GM13977 (cell line): ENCODE results near the gene GSKIP.
A peak's percentile ranks its signal among the peaks of the same experiment; 100 is the strongest.

Source experiments
- DNase-seq: peaks from one replicate; pipeline ENCODE4 v3.0.0; 2012; ENCODE audit warnings: low spot score
- in situ Hi-C: fragments of 300-500 bp; cut with MboI; formaldehyde crosslinking; loops from one replicate; pipeline ENCODE4 v1.12.0; 2022; ENCODE audit warnings: low sequenced_read_pairs, low pct_unique_long_range_greater_than_20kb, mixed read lengths, inconsistent platforms; ENCODE audit not compliant: unreplicated experiment
- TF ChIP-seq, protein P1 (sequence below): IDR thresholded peaks from 2 replicates; pipeline ENCODE4 v1.5.1; 2012; ENCODE audit warnings: mild to moderate bottlenecking, control low read depth; ENCODE audit not compliant: insufficient read depth; ENCODE audit errors: extremely low read depth, missing control alignments

The GSKIP gene

DNA sequence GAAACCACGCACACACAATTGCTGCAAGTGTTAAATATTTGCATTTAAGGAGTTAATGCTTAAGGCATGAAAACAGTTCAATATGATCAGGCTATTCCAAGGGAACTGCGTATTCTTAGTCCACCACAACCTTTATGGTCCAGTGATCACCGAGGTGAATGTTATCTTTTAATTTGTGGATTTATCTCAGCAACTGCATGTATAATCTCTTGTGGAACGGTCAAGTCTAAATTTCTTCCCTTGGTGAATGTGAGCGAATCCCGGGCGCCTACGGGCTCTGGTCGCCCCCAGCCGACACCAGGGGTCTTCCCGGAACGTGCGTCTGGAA is 27.6 kb downstream of the GSKIP start:
- TF ChIP-seq, protein P1, sequence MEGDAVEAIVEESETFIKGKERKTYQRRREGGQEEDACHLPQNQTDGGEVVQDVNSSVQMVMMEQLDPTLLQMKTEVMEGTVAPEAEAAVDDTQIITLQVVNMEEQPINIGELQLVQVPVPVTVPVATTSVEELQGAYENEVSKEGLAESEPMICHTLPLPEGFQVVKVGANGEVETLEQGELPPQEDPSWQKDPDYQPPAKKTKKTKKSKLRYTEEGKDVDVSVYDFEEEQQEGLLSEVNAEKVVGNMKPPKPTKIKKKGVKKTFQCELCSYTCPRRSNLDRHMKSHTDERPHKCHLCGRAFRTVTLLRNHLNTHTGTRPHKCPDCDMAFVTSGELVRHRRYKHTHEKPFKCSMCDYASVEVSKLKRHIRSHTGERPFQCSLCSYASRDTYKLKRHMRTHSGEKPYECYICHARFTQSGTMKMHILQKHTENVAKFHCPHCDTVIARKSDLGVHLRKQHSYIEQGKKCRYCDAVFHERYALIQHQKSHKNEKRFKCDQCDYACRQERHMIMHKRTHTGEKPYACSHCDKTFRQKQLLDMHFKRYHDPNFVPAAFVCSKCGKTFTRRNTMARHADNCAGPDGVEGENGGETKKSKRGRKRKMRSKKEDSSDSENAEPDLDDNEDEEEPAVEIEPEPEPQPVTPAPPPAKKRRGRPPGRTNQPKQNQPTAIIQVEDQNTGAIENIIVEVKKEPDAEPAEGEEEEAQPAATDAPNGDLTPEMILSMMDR: no peak
- DNase-seq: no peak
- in situ Hi-C loops: no loop called here

DNA sequence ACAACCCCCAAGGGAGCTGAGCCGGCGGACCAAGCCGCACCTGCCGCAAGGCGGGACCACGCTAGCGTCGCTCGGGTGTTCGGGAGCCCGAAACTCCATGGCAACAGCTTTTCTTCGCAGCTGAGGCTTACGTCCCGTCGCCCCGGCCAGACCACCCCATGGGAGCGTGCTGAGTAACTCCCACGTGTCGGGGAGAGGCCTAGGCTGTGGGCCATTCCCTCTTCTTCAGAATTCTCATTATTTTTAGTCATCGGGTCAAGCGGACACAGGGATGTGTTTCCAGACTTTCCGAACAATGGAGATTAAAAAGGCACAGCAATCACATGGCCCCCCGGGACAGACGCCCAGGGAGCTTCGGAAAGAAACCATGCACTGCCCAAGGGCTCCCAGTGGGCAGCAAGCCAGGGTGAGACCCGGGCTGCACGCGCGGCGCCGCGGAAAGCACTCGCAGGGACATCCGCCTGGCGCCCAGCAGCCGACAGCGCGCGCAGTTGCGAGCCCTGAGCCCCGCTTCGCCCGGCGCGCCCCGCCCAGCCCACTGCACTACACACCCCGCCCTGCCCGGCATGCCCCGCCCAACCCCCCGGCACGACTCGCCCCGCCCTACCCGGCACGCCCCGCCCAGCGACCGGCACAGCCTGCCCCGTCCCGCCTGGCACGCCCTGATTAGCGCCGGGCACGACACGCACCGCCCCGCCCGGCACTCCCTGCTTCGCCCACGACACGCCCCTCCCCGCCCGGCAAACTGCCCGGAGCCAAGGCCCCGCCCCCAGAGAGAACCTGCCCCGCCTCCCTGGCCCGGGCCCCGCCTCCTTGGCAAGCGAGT is 28.2 kb downstream of the GSKIP start:
- TF ChIP-seq, protein P1: no peak
- in situ Hi-C loops: no loop called here
- peak; percentile 99 for DNase-seq

DNA sequence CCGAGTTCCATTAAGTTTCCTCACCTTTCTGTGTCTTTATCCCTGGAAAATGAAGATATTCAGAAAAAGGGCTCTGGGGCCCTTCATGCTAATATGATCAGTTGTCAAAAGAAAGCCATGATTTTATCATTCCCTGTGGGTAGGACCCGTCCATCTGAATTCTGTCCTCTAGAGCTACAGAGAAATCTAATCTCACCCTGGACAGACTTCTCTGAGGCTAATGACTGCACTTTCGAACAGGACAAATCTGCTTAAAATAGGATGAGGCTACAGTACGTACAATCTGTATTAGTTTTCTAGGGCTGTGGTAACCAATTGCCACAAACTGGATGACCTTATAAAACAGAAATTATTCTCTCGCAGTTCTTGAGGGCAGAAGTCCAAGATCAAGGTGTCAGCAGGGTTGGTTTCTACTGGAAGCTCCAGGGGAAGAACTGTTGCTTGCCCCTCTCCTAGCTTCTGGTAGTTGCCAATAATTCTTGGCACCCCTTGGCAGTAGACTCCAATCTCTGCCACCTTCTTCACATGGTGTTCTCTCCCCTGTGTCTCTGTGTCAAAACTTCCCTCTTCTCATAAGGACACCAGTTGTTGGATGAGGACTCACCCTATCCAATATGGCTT is 29.9 kb downstream of the GSKIP start:
- no peak for DNase-seq
- in situ Hi-C loops: no loop called here
- TF ChIP-seq, protein P1: no peak

DNA sequence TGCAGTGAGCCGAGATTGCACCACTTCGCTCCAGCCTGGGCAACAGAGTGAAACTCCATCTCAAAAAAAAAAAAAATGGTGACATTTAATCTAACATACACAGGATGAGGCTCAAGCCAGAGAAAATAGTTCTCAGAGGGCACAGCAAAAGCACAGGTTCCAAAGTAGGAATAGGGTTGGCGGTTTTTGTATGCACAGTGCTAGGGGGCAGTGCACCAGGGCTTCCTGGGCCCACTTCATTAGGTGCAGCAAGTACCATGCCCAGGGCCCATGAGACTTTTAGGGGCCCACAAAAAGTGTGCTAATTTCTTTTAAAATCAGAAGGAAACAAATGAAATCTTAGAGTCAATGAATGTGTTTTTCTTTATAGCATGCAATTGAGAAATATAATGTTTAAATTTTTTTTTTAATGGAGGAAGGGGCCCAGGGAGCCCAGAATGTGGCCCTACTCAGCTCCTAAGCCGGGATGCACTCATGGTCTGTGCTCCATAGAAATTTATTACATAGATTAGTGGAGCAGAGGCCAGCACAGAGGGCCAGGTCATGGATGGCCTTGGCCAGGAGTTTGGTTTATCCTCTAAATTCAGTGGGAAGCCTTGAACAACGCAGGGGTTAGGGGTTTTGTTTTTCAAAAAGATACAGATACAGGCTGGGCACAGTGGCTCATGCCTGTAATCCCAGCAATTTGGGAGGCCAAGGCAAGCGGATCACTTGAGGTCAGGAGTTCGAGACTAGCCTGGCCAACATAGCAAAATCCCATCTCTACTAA is 30.9 kb downstream of the GSKIP start:
- TF ChIP-seq, protein P1: no peak
- no peak for DNase-seq
- in situ Hi-C loops: no loop called here

DNA sequence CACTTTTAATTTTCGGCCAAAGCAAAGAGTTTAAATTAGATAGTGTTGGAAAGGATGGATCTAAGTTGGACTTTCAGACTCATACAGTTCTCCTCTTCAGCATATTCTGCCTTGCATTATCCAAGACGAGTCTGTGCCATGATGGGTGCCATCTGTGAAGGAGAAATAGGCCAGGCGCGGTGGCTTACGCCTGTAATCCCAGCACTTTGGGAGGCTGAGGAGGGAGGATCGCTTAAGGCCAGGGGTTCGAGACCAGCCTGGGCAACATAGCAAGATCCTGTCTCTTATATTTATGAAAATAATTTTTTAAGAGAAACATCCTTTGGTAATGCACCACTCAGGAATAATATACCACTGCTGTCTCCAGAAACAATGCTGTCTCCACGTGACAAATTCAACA is 35.1 kb downstream of the GSKIP start:
- TF ChIP-seq, protein P1: no peak
- in situ Hi-C loops: no loop called here
- no peak for DNase-seq

DNA sequence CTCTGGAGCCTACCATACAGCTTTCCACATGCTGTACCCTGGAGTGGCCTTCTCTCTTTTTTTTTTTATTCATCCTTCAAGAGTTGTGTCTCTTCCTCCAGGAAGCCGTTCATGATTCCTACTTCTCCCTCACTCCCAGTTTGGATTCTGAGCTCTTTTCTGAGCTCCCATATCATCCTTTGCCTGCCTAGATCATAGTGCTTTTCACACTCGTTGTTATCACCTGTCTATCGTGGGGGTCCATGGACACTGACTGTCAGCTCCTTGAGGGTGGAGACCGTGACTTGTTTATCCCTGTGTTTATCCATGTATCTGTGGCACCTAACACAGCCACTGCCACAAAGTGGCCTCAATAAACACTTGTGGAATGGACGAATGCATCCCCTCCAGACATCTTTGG is 35.6 kb downstream of the GSKIP start:
- DNase-seq: no peak
- in situ Hi-C loops: no loop called here
- TF ChIP-seq, protein P1: no peak
